Mesothelial cell of epicardium (in vitro differentiated cells): ENCODE data around the gene COL15A1. TPM values are rescaled to one million over a fixed set of nuclear protein-coding genes. Genes with fewer than 3 reads are reported as not detected.

ENCODE experiments used
- DNase-seq, 2 experiments: peaks; one replicate each; pipeline ENCODE4 v3.0.0; 2021; ENCODE audit warnings: low spot score in 2 of 2; ENCODE audit not compliant: unreplicated experiment in 2 of 2
- H3K27ac Mint-ChIP-seq: 2 replicates; pipeline ENCODE4 v1.8.0; 2021; ENCODE audit warnings: mixed read lengths
- H3K27me3 Mint-ChIP-seq: 2 replicates; pipeline ENCODE4 v1.8.0; 2021; ENCODE audit warnings: low read depth, mixed read lengths
- H3K36me3 Mint-ChIP-seq: 2 replicates; pipeline ENCODE4 v1.8.0; 2021; ENCODE audit warnings: mixed read lengths
- H3K4me1 Mint-ChIP-seq: 2 replicates; pipeline ENCODE4 v1.8.0; 2021; ENCODE audit warnings: mixed read lengths
- H3K4me3 Mint-ChIP-seq: 2 replicates; pipeline ENCODE4 v1.8.0; 2021; ENCODE audit warnings: mild to moderate bottlenecking, moderate library complexity, mixed read lengths
- H3K9me3 Mint-ChIP-seq: 2 replicates; pipeline ENCODE4 v1.8.0; 2021; ENCODE audit warnings: mixed read lengths
- total RNA-seq: library from RNA; stranded (reverse); gene quantifications from 3 replicates; pipeline ENCODE4 v1.2.1, GENCODE V29; 2021
- TF ChIP-seq, protein P1 (sequence below): fragments of 200-600 bp; sonication (generic); IDR thresholded peaks from one replicate; pipeline ENCODE4 v1.5.0; 2021; ENCODE audit warnings: antibody characterized with exemption; ENCODE audit not compliant: unreplicated experiment

Gene COL15A1
- total RNA-seq, 1 donor from 2014 or later, result 50.1 TPM

DNA sequence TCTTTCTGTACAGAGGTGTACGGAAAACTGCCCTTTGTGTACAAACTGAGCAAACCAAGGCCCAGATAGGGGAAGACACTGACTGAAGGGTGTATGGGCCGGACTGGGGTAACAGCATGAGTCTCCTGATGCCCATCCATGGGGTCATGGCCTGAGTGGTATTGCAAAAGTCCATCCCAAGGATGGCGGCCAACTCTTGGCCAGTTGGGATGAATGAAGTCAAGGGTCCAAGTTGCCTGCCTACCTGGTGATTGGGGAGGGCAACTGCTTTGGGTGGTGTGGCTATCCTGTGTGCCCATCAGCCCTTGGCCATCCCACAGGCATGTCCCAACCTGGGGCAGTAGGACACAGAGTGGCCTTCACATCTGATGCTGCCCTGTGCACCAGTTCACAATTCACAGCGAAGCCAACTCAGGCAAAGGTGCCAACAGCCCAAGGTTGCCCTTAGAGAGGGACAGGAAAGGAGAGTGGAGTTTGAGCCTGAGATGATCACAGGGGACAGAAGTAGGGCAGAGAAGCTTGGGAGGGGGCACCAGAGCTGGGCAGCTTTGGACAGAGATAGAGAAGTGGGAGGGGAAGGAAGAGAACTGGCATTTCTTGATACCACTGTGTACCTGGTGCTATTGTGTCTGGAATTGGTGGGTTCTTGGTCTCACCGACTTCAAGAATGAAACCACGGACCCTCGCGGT lies 46.6 kb downstream of the COL15A1 start:
- no peak for DNase-seq
- no peak overlapping the region for H3K4me3 Mint-ChIP-seq
- H3K4me1 Mint-ChIP-seq, result peaks cover 3% of the 10 kb centered on the region
- no peak overlapping the region for H3K27ac Mint-ChIP-seq
- H3K36me3 Mint-ChIP-seq, result no peaks in the 10 kb centered on the region
- H3K27me3 Mint-ChIP-seq, result peaks cover 3% of the 10 kb centered on the region
- no peaks in the 10 kb centered on the region for H3K9me3 Mint-ChIP-seq
- TF ChIP-seq, protein P1, sequence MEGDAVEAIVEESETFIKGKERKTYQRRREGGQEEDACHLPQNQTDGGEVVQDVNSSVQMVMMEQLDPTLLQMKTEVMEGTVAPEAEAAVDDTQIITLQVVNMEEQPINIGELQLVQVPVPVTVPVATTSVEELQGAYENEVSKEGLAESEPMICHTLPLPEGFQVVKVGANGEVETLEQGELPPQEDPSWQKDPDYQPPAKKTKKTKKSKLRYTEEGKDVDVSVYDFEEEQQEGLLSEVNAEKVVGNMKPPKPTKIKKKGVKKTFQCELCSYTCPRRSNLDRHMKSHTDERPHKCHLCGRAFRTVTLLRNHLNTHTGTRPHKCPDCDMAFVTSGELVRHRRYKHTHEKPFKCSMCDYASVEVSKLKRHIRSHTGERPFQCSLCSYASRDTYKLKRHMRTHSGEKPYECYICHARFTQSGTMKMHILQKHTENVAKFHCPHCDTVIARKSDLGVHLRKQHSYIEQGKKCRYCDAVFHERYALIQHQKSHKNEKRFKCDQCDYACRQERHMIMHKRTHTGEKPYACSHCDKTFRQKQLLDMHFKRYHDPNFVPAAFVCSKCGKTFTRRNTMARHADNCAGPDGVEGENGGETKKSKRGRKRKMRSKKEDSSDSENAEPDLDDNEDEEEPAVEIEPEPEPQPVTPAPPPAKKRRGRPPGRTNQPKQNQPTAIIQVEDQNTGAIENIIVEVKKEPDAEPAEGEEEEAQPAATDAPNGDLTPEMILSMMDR, result no peak

DNA sequence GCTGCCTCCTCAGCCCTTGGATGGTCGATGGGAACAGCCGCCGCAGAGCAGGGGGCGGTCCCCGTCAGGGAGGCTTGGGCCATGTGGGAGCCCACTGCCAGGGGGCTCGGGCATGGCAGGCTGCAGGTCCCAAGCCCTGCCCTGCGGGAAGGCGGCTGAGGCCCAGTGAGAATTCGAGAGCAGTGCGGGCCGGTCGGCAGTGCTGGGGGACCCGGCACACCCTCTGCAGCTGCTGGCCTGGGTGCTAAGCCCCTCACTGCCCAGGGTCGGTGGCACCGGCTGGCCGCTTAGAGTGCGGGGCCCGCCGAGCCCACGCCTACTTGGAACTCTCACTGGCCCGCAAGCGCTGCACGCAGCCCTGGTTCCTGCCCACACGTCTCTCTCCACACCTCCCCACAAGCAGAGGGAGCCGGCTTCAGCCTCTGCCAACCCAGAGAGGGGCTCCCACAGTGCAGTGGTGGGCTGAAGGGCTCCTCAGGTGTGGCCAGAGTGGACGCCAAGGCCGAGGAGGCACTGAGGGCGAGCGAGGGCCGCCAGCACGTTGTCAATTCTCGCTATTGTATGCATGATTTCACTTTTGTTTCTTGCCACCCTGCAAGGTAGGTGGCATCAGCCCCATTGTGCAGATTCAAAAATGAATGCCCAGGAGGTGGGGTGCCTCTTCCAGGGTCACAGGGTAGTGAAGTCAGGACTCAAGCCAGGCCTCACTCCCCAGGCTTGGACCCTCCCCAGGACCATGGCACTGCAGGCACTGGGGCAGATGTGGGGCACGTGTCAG lies 48.6 kb downstream of the COL15A1 start:
- TF ChIP-seq, protein P1, result no peak
- Mint-ChIP-seq H3K4me3 (no peak overlapping the region), H3K27ac (no peak overlapping the region), H3K4me1 (peaks cover 3% of the 10 kb centered on the region), H3K9me3 (no peaks in the 10 kb centered on the region), H3K36me3 (no peaks in the 10 kb centered on the region), H3K27me3 (peaks cover 21% of the 10 kb centered on the region)
- no peak for DNase-seq

DNA sequence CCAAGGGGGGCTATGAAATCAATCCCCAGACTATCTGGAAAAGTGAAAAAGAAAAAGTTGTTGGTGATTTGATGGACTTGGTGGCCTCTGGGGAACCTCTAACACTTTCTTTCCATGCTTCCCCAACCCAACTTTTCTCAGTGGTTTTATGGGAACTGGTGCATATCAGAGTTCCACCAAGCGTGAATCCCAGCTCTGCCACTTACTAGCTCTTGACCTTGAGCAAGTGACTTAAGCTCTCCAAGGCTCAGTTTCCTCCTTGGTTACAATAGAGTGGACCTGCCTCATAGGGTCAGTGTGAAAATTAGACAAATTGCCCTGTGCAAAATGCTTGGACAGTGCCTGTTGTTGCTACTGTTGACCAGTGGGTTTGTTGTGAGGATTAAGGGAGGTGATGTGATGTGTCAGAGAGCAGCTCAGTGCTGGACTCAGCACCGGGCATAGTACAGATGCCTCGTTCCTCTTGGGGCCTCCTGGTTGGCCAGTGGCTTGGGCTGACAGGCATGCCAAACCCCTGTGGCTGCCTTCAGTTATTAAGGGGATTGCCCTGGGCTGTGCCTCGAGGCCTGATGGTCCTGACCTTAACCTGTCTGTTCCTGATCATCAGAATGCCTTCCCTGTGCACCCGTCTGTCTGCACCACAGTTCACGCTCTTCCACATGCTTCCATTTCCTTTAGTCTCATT lies 49.3 kb downstream of the COL15A1 start:
- H3K36me3 Mint-ChIP-seq, result no peaks in the 10 kb centered on the region
- no peaks in the 10 kb centered on the region for H3K9me3 Mint-ChIP-seq
- H3K27ac Mint-ChIP-seq, result no peak overlapping the region
- H3K4me1 Mint-ChIP-seq, result peaks cover 7% of the 10 kb centered on the region
- TF ChIP-seq, protein P1, result no peak
- H3K4me3 Mint-ChIP-seq, result no peak overlapping the region
- DNase-seq, result no peak
- H3K27me3 Mint-ChIP-seq, result peaks cover 21% of the 10 kb centered on the region

DNA sequence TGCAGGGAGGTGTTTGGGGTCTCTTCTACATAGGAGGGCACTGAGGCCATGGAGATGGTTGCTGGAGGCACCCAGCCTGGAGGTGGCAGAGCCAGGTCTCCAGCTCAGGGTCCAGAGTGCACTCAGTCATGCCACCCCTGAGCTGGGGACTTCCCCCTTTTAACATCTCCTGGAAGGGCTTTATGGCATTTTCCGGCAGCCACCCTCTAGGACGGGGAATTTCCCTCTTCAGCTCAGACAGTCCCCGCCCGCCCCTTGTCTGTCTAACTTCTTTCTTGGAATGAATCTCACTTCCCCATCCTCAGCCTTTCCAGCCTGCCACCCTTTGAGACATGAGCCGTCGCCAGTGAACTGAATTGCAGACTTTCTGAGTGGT lies 49.9 kb downstream of the COL15A1 start:
- no peak for DNase-seq
- Mint-ChIP-seq H3K36me3 (no peaks in the 10 kb centered on the region), H3K4me3 (no peak overlapping the region), H3K27ac (no peak overlapping the region), H3K27me3 (peaks cover 21% of the 10 kb centered on the region), H3K9me3 (no peaks in the 10 kb centered on the region), H3K4me1 (peaks cover 9% of the 10 kb centered on the region)
- TF ChIP-seq, protein P1, result no peak

DNA sequence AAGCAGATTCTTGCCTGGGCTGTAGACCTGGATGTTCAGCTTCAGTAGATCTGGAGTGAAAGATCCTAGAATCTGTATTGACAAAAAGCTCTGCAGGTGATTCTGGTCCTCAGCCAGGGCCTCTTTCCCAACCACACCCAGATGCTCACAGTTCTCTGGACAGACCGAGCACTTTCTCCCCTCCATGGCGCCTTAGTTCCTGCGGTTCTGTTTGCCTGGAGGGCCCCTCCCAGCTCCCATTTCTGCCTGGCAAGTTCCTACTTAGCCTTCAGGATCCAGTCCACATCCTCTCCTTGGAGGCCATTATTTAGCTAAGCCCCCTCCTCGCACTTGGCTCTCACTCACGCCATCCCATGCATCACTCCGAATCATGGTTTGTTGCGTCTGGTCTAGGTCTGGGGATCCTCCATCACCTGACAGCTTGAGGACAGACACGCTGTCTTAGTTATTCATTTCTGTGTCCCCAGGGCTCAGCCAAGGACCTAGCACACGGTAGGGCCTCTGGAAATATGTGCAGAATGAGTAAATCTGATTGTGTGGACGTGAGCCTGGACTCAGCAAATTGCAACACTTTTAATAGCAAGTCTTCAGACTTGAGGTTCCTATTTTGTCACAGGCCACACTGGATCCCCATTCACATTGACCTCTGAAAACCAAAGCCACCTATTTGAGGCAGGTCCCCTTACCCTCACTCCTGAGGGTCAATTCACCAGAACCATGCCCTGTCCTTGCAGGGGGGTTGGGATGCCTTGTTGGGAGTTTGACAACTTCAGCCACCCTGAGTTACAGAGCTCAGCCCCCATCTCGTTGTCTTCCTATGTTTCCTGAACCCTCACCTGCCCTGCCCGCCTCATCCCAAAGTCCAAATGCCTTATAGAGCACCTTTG lies 50.7 kb downstream of the COL15A1 start:
- DNase-seq, result no peak
- Mint-ChIP-seq H3K9me3 (no peaks in the 10 kb centered on the region), H3K36me3 (no peaks in the 10 kb centered on the region), H3K27me3 (peaks cover 21% of the 10 kb centered on the region), H3K4me1 (peaks cover 14% of the 10 kb centered on the region), H3K27ac (no peak overlapping the region), H3K4me3 (no peak overlapping the region)
- TF ChIP-seq, protein P1, result no peak
